ENCODE results near the gene CHAC1. TPM values are rescaled to one million over a fixed set of nuclear protein-coding genes. Genes with fewer than 3 reads are reported as not detected.

The CHAC1 gene
- total RNA-seq, 3 donors from 2014 or later (not counting 1 experiment from before 2014, with no cell fraction given): 1.1 to 1.7 TPM; not detected in 1

DNA sequence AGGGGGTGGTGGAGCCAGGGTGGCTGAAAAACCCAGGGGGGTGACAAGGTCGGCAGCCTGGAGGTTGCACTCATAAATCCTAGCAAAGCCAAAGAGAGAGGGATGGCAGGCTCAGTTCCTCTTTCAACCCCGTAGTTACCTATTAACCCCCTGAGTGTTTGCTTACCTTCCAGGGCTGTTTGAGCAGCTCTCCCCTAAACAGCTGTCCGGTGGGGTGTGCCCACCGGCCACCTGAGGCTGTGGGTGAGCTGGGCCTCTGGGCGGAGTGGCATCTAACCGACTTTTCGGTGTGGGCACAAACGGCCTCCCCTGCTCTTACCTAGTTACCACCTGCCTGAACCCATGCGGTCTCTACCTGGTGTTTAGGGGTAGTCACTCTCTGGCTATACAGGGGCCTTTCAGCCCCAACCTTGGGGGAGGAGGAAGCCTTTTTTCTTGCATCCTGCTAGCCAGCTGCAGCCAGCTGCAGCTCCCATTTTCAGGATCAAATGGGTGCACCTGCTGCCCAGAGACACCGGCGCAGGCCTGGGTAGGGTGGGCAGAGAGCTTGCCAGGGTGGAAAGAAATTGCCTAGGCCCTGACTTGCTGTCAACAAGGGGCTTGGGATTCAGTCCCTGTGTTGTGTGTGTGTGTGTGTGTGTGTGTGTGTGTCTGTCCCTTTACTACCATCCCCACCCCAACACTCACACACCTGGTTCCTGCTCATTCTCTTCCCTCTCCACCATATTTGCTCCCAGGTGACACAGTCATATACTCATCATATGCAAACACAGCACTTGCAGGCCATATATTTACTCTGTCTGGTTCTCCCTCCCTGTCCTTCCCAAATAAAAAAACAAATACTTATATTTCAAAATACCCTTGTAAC, 20.4 kb upstream of the CHAC1 start:
- Mint-ChIP-seq H3K27me3 (ENCODE audit: low read depth in 2 of 2) (peaks cover 24 to 43% of the 10 kb centered on the region in 2 donors), H3K4me1 (peaks cover 28 to 45% of the 10 kb centered on the region in 2 donors), H3K27ac (no peak overlapping the region), H3K9me3 (no peaks in the 10 kb centered on the region), H3K4me3 (no peak overlapping the region), H3K36me3 (no peaks in the 10 kb centered on the region)
- TF ChIP-seq CTCF (IDR thresholded peaks at IDR 0.05): no peak
- Histone ChIP-seq H3K9me3 (ENCODE audit: control insufficient read depth, insufficient read depth, low read length) (no peaks in the 10 kb centered on the region), H3K27ac (ENCODE audit: low read length) (no peak overlapping the region), H3K27me3 (ENCODE audit: control insufficient read depth, insufficient read depth, low read length) (peaks cover 30% of the 10 kb centered on the region), H3K36me3 (ENCODE audit: control insufficient read depth, insufficient read depth, low read length) (no peaks in the 10 kb centered on the region), H3K4me1 (ENCODE audit: control insufficient read depth, insufficient read depth, low read length) (peaks cover 41% of the 10 kb centered on the region), H3K4me3 (ENCODE audit: low read length) (no peak overlapping the region)
- DNase-seq: no peak
- 59% methylated on average over 11 of the region's 11 CpGs for WGBS (ENCODE audit: insufficient coverage)
- intact Hi-C loops (cut with micrococcal nuclease): no loop called here
- ATAC-seq: no peak

DNA sequence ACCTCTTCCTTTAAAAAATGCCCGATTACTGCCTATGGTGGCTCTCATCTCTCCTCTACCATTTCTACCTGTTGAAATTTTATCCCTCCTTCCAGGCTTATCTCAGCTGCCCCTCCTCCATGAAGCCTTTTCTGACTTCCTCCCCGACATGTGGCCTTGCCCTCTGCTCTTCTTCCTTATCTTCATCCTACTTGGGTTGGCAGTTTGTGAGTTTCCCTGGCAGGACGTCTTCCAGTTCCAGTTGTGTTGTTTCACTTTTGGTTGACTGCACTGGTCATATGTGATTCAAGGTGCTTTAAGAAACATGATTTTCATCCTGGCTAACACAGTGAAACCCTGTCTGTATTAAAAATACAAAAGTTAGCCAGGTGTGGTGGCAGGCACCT, 19.8 kb upstream of the CHAC1 start:
- intact Hi-C loops (cut with micrococcal nuclease): no loop called here
- H3K27me3 ChIP-seq (ENCODE audit: control insufficient read depth, insufficient read depth, low read length): peaks cover 25% of the 10 kb centered on the region
- TF ChIP-seq CTCF (IDR thresholded peaks at IDR 0.05): no peak
- Mint-ChIP-seq H3K27ac (no peak overlapping the region), H3K27me3 (ENCODE audit: low read depth in 2 of 2) (peaks cover 24 to 40% of the 10 kb centered on the region in 2 donors), H3K4me1 (peaks cover 28 to 41% of the 10 kb centered on the region in 2 donors), H3K4me3 (no peak overlapping the region), H3K9me3 (no peaks in the 10 kb centered on the region), H3K36me3 (no peaks in the 10 kb centered on the region)
- H3K9me3 ChIP-seq (ENCODE audit: control insufficient read depth, insufficient read depth, low read length): no peaks in the 10 kb centered on the region
- no peak overlapping the region for H3K4me3 ChIP-seq (ENCODE audit: low read length)
- WGBS (ENCODE audit: insufficient coverage): 75% methylated on average over 3 of the region's 3 CpGs
- no peak overlapping the region for H3K27ac ChIP-seq (ENCODE audit: low read length)
- no peaks in the 10 kb centered on the region for H3K36me3 ChIP-seq (ENCODE audit: control insufficient read depth, insufficient read depth, low read length)
- ATAC-seq: no peak
- peaks cover 34% of the 10 kb centered on the region for H3K4me1 ChIP-seq (ENCODE audit: control insufficient read depth, insufficient read depth, low read length)
- DNase-seq: no peak

DNA sequence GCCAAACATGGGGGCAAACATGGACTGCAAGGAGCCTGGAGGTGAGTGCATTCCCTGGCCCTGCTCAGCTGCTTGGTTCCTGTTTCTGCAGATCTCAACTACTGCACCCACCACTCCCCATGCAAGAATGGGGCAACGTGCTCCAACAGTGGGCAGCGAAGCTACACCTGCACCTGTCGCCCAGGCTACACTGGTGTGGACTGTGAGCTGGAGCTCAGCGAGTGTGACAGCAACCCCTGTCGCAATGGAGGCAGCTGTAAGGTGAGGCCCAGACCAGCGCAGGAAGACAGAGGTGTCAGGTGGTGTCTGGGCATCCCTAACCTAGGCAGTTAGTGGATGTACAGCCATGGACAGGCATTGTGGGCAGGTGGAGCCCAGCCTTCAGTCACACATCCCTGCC, 18.8 kb upstream of the CHAC1 start:
- Histone ChIP-seq H3K27ac (ENCODE audit: low read length) (no peak overlapping the region), H3K36me3 (ENCODE audit: control insufficient read depth, insufficient read depth, low read length) (no peaks in the 10 kb centered on the region), H3K27me3 (ENCODE audit: control insufficient read depth, insufficient read depth, low read length) (peaks cover 19% of the 10 kb centered on the region), H3K9me3 (ENCODE audit: control insufficient read depth, insufficient read depth, low read length) (no peaks in the 10 kb centered on the region), H3K4me3 (ENCODE audit: low read length) (no peak overlapping the region), H3K4me1 (ENCODE audit: control insufficient read depth, insufficient read depth, low read length) (peaks cover 25% of the 10 kb centered on the region)
- DNase-seq (no peak), ATAC-seq (no peak)
- 92% methylated on average over 6 of the region's 6 CpGs for whole genome bisulfite sequencing (ENCODE audit: insufficient coverage)
- intact Hi-C loops (cut with micrococcal nuclease): no loop called here
- no peak for TF ChIP-seq CTCF (IDR thresholded peaks at IDR 0.05)
- H3K27ac Mint-ChIP-seq: no peak overlapping the region
- peaks cover 24 to 32% of the 10 kb centered on the region in 2 donors for H3K27me3 Mint-ChIP-seq (ENCODE audit: low read depth in 2 of 2)
- no peaks in the 10 kb centered on the region for H3K9me3 Mint-ChIP-seq
- peaks cover 22 to 35% of the 10 kb centered on the region in 2 donors for H3K4me1 Mint-ChIP-seq
- no peak overlapping the region for H3K4me3 Mint-ChIP-seq
- H3K36me3 Mint-ChIP-seq: no peaks in the 10 kb centered on the region
